NCI-H69 (cell line): ENCODE data around the gene EDN3.

Experiments used
- DNase-seq: peaks from one replicate; lab custom pipeline; 2025; lab: John Stamatoyannopoulos, UW

The EDN3 gene

GRCh38 chr20:59365611-59366285, 65.3 kb downstream of the EDN3 start:
- no peak for DNase-seq

GRCh38 chr20:59371431-59371830, 71.0 kb downstream of the EDN3 start:
- DNase-seq, result no peak

GRCh38 chr20:59374261-59374660, 73.8 kb downstream of the EDN3 start:
- no peak for DNase-seq

- no peak for DNase-seq
Measured at GRCh38 chr20:59375541-59375940, 75.1 kb downstream of the EDN3 start.
